ENCODE data around the gene SSR2.
A peak's percentile ranks its signal among the peaks of the same experiment; 100 is the strongest.
"Not testable (repeated sequence)": the region's sequence is repeated elsewhere in the genome, so short reads cannot be mapped to it uniquely, and the experiment has no call there.

Gene SSR2

DNA sequence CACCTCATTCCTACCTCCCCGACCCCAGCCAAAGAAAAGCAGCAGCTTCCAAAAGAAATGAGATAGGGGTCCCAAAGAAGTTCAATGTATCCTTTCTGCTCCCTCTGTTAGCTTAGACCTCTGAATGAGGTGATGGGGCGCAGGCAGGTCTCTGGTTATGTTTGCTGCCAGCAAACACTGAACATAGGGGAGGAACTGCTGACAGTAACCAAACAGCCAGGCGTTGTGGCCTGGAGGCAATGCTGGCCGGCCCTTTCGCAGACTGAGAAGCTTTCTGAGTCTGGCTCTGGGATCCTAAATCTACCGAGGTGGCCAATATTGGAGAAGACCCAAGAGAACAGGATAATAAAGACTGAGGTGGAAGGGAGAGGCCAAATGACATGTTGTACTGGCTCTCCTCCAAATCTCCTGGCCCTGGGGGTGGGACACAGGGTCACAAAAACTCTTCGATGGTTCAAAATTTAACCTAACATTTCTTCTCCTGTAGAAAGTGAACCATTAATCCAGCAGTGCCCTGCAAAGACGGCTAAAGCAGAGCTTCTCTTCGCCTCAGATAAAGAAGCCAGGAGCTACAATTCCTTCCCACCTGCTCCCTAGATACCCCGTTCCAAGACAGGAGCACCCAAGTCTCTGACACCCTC, 19.6 kb downstream of the SSR2 start:
- in situ Hi-C loops (cut with HindIII; ENCODE audit: low sequenced_read_pairs): no loop called here
- H3K4me3 ChIP-seq (ENCODE audit: low read depth, low read length): no peak overlapping the region
- DNase-seq (ENCODE audit: low read depth, low spot score): no peak
- TF ChIP-seq CTCF (IDR thresholded peaks at IDR 0.05; ENCODE audit: low read depth, low read length): no peak

- in situ Hi-C loops (cut with HindIII; ENCODE audit: low sequenced_read_pairs): no loop called here
- no peak overlapping the region for H3K4me3 ChIP-seq (ENCODE audit: low read depth, low read length)
- no peak for TF ChIP-seq CTCF (IDR thresholded peaks at IDR 0.05; ENCODE audit: low read depth, low read length)
- no peak for DNase-seq (ENCODE audit: low read depth, low spot score)
These were observed 20.8 kb downstream of the SSR2 start for GRCh38 chr1:155999964-156000363.

DNA sequence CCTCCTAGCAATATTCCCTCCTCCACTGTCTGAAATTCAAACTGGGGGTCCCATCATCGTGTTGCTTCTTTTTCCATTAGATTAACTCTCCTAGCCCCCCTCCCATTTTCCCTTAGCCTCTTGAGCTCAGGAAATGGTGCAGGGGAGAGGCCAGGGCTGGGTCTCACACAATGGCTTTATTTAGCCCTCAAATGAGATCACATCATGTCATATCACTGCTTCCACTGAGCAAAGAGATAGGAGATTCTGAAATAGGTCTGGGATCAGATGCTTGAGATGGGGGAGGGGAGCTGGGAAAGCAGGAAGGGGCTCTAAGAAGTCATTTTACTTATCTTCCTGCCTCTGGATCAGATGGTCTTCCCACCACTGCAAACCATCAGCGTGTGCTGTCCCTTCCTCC, 24.6 kb downstream of the SSR2 start:
- no peak for DNase-seq (ENCODE audit: low read depth, low spot score)
- in situ Hi-C loops (cut with HindIII; ENCODE audit: low sequenced_read_pairs): no loop called here
- TF ChIP-seq CTCF (IDR thresholded peaks at IDR 0.05; ENCODE audit: low read depth, low read length): no peak
- no peak overlapping the region for H3K4me3 ChIP-seq (ENCODE audit: low read depth, low read length)

DNA sequence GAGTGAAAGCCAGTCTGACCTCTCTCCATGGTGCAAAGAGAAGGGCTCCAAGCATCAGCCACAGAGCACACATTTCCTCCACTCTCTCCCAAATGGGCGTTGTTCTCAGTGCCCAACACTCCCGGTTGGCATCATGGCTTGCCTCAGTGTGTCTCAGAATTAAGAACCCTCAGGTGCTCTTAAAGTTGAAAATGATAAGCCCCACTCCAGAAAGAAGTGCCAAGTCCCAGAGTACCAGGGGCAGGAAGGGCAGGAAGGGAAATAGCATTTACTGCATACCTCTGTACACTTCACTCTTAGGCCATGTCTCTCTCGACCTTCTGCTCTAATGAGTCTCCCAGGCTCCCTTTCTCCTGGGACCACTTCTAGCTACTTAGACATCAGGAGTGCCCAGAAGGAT, 27.2 kb downstream of the SSR2 start:
- no peak for DNase-seq (ENCODE audit: low read depth, low spot score)
- no peak overlapping the region for H3K4me3 ChIP-seq (ENCODE audit: low read depth, low read length)
- TF ChIP-seq CTCF (IDR thresholded peaks at IDR 0.05; ENCODE audit: low read depth, low read length): no peak
- in situ Hi-C loops (cut with HindIII; ENCODE audit: low sequenced_read_pairs): no loop called here

DNA sequence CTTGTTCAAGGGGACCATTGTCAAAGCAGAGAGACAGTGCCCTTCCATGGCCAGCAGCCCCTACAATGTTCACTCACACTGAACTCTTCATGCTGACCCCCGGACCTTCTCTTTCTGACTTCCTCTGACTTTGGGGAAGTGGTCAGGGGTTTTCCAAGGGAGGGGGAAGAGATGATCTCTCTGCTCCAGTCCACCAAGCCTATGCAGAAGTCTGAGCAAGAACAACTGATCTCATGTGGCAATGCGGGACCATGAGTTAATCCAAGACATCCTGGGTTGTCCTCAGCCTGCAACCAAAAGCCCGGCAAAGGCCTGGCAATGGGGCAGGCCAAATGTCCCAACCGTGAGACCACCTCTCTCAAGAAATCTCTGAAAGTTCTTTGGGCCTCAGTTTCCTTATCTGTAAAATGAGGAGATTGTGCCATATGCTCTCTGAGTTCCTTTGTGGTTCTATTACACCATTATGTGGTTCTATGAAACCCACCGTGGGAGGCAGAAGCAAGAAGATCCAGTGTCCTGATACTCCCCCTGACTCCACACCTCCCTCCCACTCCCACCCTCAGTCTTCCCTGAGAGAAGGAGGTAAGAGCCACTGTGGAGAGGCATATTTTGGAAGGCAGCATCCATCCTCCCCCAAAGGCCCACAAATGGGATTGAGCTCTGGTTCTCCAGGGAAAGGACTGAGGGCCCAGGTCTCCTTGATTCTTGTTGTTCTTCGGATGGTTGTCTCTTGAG, 30.6 kb downstream of the SSR2 start:
- DNase-seq (ENCODE audit: low read depth, low spot score): no peak
- no peak for TF ChIP-seq CTCF (IDR thresholded peaks at IDR 0.05; ENCODE audit: low read depth, low read length)
- in situ Hi-C loops (cut with HindIII; ENCODE audit: low sequenced_read_pairs): no loop called here
- no peak overlapping the region for H3K4me3 ChIP-seq (ENCODE audit: low read depth, low read length)

- DNase-seq (ENCODE audit: low read depth, low spot score): peak; percentile 62
- peak; percentile 99 for TF ChIP-seq CTCF (IDR thresholded peaks at IDR 0.05; ENCODE audit: low read depth, low read length)
- in situ Hi-C loops (cut with HindIII; ENCODE audit: low sequenced_read_pairs): no loop called here
- H3K4me3 ChIP-seq (ENCODE audit: low read depth, low read length): no peak overlapping the region
These were observed 31.3 kb downstream of the SSR2 start for GRCh38 chr1:155989242-155990004.

GRCh38 chr1:155984903-155985645, 35.7 kb downstream of the SSR2 start:
- DNase-seq (ENCODE audit: low read depth, low spot score); in situ Hi-C loops (cut with HindIII; ENCODE audit: low sequenced_read_pairs); H3K4me3 ChIP-seq (ENCODE audit: low read depth, low read length): not testable (repeated sequence)
